K562 (cell line): ENCODE results near the gene BCL11A. TPM values are rescaled to one million over a fixed set of nuclear protein-coding genes. Genes with fewer than 3 reads are reported as not detected.

Experiments
- ATAC-seq: fragments of 200-7000 bp; cut with Tn5 transposase; 3 replicates; pipeline ENCODE4 v1.9.1; 2020; ENCODE audit warnings: moderate library complexity
- BruUV-seq: library from RNA; stranded (reverse); fragments of 400-500 nt; replicated peaks from 2 replicates; lab custom pipeline; 2021; lab: Mats Ljungman, UMichigan
- CTCF ChIA-PET: fragments of 300-600 bp; formaldehyde crosslinking; extraction: SDS; loops from one replicate; lab custom pipeline; 2021; ENCODE audit warnings: low intra/inter-chr PET ratio; lab: Yijun Ruan, JAX
- POLR2A ChIA-PET: fragments of 300-600, 350-650 bp; sonication (Branson Sonifier 250); formaldehyde crosslinking; extraction: SDS; loops from one replicate; lab custom pipeline; 2021; ENCODE audit warnings: antibody characterized with exemption, inconsistent platforms; lab: Yijun Ruan, JAX
- DNase-seq, 4 experiments: peaks; one replicate each; pipeline versions ENCODE4 v3.0.0 to v3.0.0-alpha.2; 2011 to 2018; ENCODE audit warnings: low spot score in 3 of 4, mixed read lengths in 3 of 4; ENCODE audit errors: extremely low read depth in 1 of 4
- FAIRE-seq: peaks from 2 replicates; lab custom pipeline; 2011; peaks lifted over from hg19 to GRCh38; lab: Jason Lieb, UNC
- H2AFZ ChIP-seq: 2 replicates; pipeline ENCODE4 v1.6.0; 2011; ENCODE audit warnings: low read depth, low read length, control low read depth, inconsistent platforms
- H3K27ac ChIP-seq: fragments of 200-600 bp; 3 replicates; pipeline ENCODE4 v1.8.0; 2011; ENCODE audit warnings: low read depth, mild to moderate bottlenecking, control low read depth, inconsistent platforms, low read length, moderate library complexity, mixed read lengths; ENCODE audit errors: extremely low read depth
- H3K27me3 ChIP-seq, 2 experiments: fragments of 300-600 bp in 1 of 2; 2 replicates in 1 of 2; 3 replicates in 1 of 2; pipeline versions ENCODE4 v1.6.0 to v1.8.0; 2011; ENCODE audit warnings: inconsistent platforms in 2 of 2, low read length in 2 of 2, mild to moderate bottlenecking in 1 of 2, mixed read lengths in 1 of 2, moderate library complexity in 1 of 2; ENCODE audit not compliant: control insufficient read depth in 2 of 2, insufficient read depth in 2 of 2
- H3K36me3 ChIP-seq: fragments of 300-600 bp; 3 replicates; pipeline ENCODE4 v1.8.0; 2011; ENCODE audit warnings: mild to moderate bottlenecking, low read length, inconsistent platforms; ENCODE audit not compliant: control insufficient read depth, insufficient read depth
- H3K4me1 ChIP-seq, 2 experiments: fragments of 200-600 bp in 1 of 2; replicated peaks in 1 of 2; 2 replicates in 1 of 2; 3 replicates in 1 of 2; pipeline versions ENCODE4 v1.5.1 to v1.8.0; 2011; ENCODE audit warnings: inconsistent platforms in 2 of 2, low read length in 2 of 2, mild to moderate bottlenecking in 1 of 2, mixed read lengths in 1 of 2, moderate library complexity in 1 of 2; ENCODE audit not compliant: control insufficient read depth in 2 of 2, insufficient read depth in 2 of 2
- H3K4me2 ChIP-seq: 2 replicates; pipeline ENCODE4 v1.6.1; 2011; ENCODE audit warnings: low read length, control low read depth, inconsistent platforms, mixed read lengths; ENCODE audit not compliant: insufficient read depth
- H3K4me3 ChIP-seq: fragments of 200-600 bp; sonication (generic), shearing (Covaris generic); 2 replicates; pipeline ENCODE4 v1.5.1; 2016; ENCODE audit warnings: control low read depth, inconsistent platforms
- H3K79me2 ChIP-seq: fragments of 200-600 bp; 3 replicates; pipeline ENCODE4 v1.8.0; 2011; ENCODE audit warnings: low read length, inconsistent platforms; ENCODE audit not compliant: control insufficient read depth, insufficient read depth
- H3K9ac ChIP-seq, 2 experiments: 2 replicates each; pipeline versions ENCODE4 v1.6.0 to v1.6.1; 2011; ENCODE audit warnings: low read depth in 2 of 2, low read length in 2 of 2, control low read depth in 1 of 2, inconsistent platforms in 1 of 2, mild to moderate bottlenecking in 1 of 2, mixed read lengths in 1 of 2; ENCODE audit not compliant: insufficient read depth in 1 of 2
- H3K9me1 ChIP-seq: one replicate; pipeline ENCODE4 v1.6.0; 2011; ENCODE audit warnings: inconsistent platforms, mild to moderate bottlenecking, low read length, moderate library complexity; ENCODE audit not compliant: control insufficient read depth, insufficient read depth
- H3K9me3 ChIP-seq: replicated peaks from 2 replicates; pipeline ENCODE4 v1.5.1; 2011; ENCODE audit warnings: low read depth, low read length, inconsistent platforms; ENCODE audit not compliant: control insufficient read depth, insufficient read depth
- H4K20me1 ChIP-seq: replicated peaks from 2 replicates; pipeline ENCODE4 v1.6.1; 2011; ENCODE audit warnings: low read length, inconsistent platforms, mixed read lengths; ENCODE audit not compliant: control insufficient read depth, insufficient read depth
- BRD4 ChIP-seq: fragments of 200-600 bp; sonication (generic); IDR thresholded peaks from 2 replicates; pipeline ENCODE4 v1.6.1; 2017; ENCODE audit warnings: inconsistent platforms
- FOXP1 ChIP-seq: sonication (generic); formaldehyde crosslinking; IDR thresholded peaks from 2 replicates; pipeline ENCODE4 v1.8.0; 2022; ENCODE audit warnings: mild to moderate bottlenecking, missing genetic modification reagents
- GATAD2B ChIP-seq: fragments of 450-650 bp; IDR thresholded peaks from 2 replicates; pipeline ENCODE4 v1.6.1; 2017; ENCODE audit warnings: mild to moderate bottlenecking, borderline replicate concordance
- HNRNPLL ChIP-seq: fragments of 200-400 bp; formaldehyde crosslinking; IDR thresholded peaks from 2 replicates; pipeline ENCODE4 v1.6.1; 2017; ENCODE audit warnings: low read length, low read depth, mild to moderate bottlenecking; ENCODE audit not compliant: poor library complexity, severe bottlenecking
- L3MBTL2 ChIP-seq: fragments of 450-650 bp; IDR thresholded peaks from 2 replicates; pipeline ENCODE4 v1.6.1; 2016; ENCODE audit warnings: mild to moderate bottlenecking, moderate library complexity
- THRAP3 ChIP-seq: fragments of 450-650 bp; IDR thresholded peaks from 2 replicates; pipeline ENCODE4 v1.6.1; 2016; ENCODE audit warnings: mild to moderate bottlenecking, inconsistent platforms, borderline replicate concordance
- WGBS: fragments of 100-300 bp; shearing (Covaris generic); methylation state at CpG from one replicate; pipeline ENCODE4 v1.1.6; 2016; ENCODE audit warnings: low coverage, mixed read lengths; ENCODE audit not compliant: insufficient coverage; ENCODE audit errors: missing lambda C conversion rate; 5-methylcytosine and 5-hydroxymethylcytosine counted together
- in situ Hi-C: fragments of 300-500 bp; cut with MboI; formaldehyde crosslinking; loops from 4 replicates; pipeline ENCODE4 v1.15.0; 2018; ENCODE audit warnings: inconsistent platforms, mixed read lengths
- intact Hi-C: fragments of 100-400 bp; cut with micrococcal nuclease; formaldehyde crosslinking; loops from 2 replicates; pipeline ENCODE4 v1.14.2; 2022
- polyA plus RNA-seq, 8 experiments: library from polyadenylated mRNA; depleted of rRNA in 4 of 8; stranded (reverse) in 5 of 8; unstranded in 3 of 8; fragments of >200 nt; fragmentation: Nextera tagmentation in 2 of 8; fragmentation: Illumina TruSeq in 1 of 8; extraction: Ambion mirVana in 2 of 8; extraction: Trizol in 1 of 8; gene quantifications; 2 replicates each; pipeline versions ENCODE4 v1.2.1 to v1.2.3, GENCODE V29; 2011 to 2014; ENCODE audit warnings: inconsistent platforms in 1 of 8, missing spikeins in 1 of 8
- total RNA-seq, 7 experiments: library from RNA; depleted of rRNA in 6 of 7; stranded (reverse); fragments of >200 nt in 6 of 7; fragmentation: Illumina TruSeq in 2 of 7; extraction: Trizol in 2 of 7; gene quantifications; 2 replicates each; pipeline versions ENCODE4 v1.2.1 to v1.2.3, GENCODE V29; 2011 to 2021; ENCODE audit warnings: low replicate concordance in 1 of 7
- TF ChIP-seq, protein P1 (sequence below): fragments of 250-450 bp; sonication (Bioruptor Pico); IDR thresholded peaks from 2 replicates; pipeline ENCODE4 v1.8.0; 2022; ENCODE audit warnings: moderate library complexity, mild to moderate bottlenecking, inconsistent platforms
- TF ChIP-seq, protein P2 (sequence below): fragments of 450-650 bp; formaldehyde crosslinking; IDR thresholded peaks from 2 replicates; pipeline ENCODE4 v1.4.0; 2020; ENCODE audit warnings: mild to moderate bottlenecking, moderate library complexity
- TF ChIP-seq, protein P3 (sequence below): sonication (generic); formaldehyde crosslinking; IDR thresholded peaks from 2 replicates; pipeline ENCODE4 v1.8.1; 2022; ENCODE audit warnings: missing genetic modification reagents
- TF ChIP-seq, protein P4 (sequence below): fragments of 450-650 bp; formaldehyde crosslinking; IDR thresholded peaks from 2 replicates; pipeline ENCODE4 v1.4.0; 2020; ENCODE audit warnings: mild to moderate bottlenecking, moderate library complexity

Gene BCL11A
- total and polyA plus RNA-seq, 9 of the 15 experiments (the other 6 are each of a cell fraction or from before 2014, with no cell fraction given): 0.13 TPM; not detected in 8

DNA sequence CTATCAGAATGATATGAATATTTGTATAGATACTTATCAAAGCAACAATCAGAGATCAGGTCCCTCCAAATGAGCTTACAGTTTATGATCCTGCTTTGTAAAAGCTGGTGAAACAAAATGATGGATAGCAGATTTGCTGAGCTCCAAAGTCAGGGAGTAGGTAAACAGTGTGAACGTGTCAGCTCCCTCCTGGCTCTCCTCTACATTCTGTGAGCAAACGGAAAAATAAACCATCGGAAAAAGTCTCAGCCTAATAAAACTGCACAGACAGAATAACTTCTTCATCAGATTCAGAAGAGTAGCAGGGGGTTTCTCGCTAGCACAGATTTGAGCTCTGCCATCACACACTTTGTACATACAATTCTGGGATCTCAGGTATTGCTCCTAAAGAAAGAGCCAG lies 51.3 kb downstream of the BCL11A start:
- no peaks in the 10 kb centered on the region for H3K9me3 ChIP-seq
- DNase-seq (no peak), ATAC-seq (no peak), FAIRE-seq (no peak)
- H3K9me1 ChIP-seq: no peaks in the 10 kb centered on the region
- no peak overlapping the region for H2AFZ ChIP-seq
- H3K9ac ChIP-seq: no peak overlapping the region
- H3K4me3 ChIP-seq: no peak overlapping the region
- no peak overlapping the region for H3K4me2 ChIP-seq
- in situ Hi-C loops: no loop called here
- TF ChIP-seq, protein P1, sequence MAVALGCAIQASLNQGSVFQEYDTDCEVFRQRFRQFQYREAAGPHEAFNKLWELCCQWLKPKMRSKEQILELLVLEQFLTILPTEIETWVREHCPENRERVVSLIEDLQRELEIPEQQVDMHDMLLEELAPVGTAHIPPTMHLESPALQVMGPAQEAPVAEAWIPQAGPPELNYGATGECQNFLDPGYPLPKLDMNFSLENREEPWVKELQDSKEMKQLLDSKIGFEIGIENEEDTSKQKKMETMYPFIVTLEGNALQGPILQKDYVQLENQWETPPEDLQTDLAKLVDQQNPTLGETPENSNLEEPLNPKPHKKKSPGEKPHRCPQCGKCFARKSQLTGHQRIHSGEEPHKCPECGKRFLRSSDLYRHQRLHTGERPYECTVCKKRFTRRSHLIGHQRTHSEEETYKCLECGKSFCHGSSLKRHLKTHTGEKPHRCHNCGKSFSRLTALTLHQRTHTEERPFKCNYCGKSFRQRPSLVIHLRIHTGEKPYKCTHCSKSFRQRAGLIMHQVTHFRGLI (CRISPR knock-in tag): no peak
- no peak for TF ChIP-seq FOXP1 (CRISPR knock-in tag)
- no peaks in the 10 kb centered on the region for H3K36me3 ChIP-seq
- 0% methylated on average over 4 of the region's 4 CpGs for WGBS
- POLR2A ChIA-PET: interaction anchor here (0.7 kb wide), 1 partner anchor 204 kb away, joined by 3 read pairs; no protein-coding TSS in a partner anchor
- intact Hi-C loops: no loop called here
- no peaks in the 10 kb centered on the region for H4K20me1 ChIP-seq
- CTCF ChIA-PET: no interaction called here
- peaks cover 0 to 25% of the 10 kb centered on the region in 2 experiments; a peak in 3 of 5 replicates for H3K27me3 ChIP-seq
- no peaks in the 10 kb centered on the region for H3K4me1 ChIP-seq
- H3K27ac ChIP-seq: no peak overlapping the region
- BruUV-seq: no TSS peak
- H3K79me2 ChIP-seq: no peaks in the 10 kb centered on the region

DNA sequence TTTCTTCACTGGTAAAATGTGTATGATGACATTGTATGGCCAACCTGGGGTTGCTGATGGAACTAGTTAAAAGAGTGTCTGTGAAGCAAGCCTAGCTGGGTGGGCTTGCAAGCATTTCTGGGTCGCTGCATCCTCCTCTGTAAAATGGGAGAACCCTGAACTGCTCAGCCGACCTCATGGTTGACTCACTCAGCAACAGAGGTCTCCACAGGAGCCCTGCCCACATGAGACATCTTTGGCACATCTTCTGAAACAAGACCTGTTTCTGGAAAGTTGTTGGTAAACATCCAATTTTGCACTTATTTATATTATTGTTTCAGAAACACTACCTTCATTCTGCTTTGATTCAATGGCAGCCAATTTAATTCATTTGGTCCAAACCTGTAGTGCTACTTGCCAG lies 52.6 kb downstream of the BCL11A start:
- Histone ChIP-seq H3K4me1 (no peaks in the 10 kb centered on the region), H3K4me2 (no peak overlapping the region), H3K9me3 (no peaks in the 10 kb centered on the region), H3K79me2 (no peaks in the 10 kb centered on the region), H3K27me3 (peaks cover 0 to 32% of the 10 kb centered on the region in 2 experiments; a peak in 3 of 5 replicates), H3K36me3 (no peaks in the 10 kb centered on the region), H2AFZ (no peak overlapping the region), H3K9me1 (no peaks in the 10 kb centered on the region), H3K27ac (no peak overlapping the region), H3K4me3 (no peak overlapping the region), H4K20me1 (0 out of 2 replicates have a peak, but pooled peaks cover 4% of the 10 kb centered on the region), H3K9ac (no peak overlapping the region)
- in situ Hi-C loops (no loop called here), intact Hi-C loops (no loop called here)
- no peak for DNase-seq
- FAIRE-seq: no peak
- no peak for ATAC-seq
- BruUV-seq: no TSS peak
- POLR2A ChIA-PET: no interaction called here
- CTCF ChIA-PET: no interaction called here
- 0% methylated on average over 2 of the region's 2 CpGs for WGBS
- TF ChIP-seq, protein P2, sequence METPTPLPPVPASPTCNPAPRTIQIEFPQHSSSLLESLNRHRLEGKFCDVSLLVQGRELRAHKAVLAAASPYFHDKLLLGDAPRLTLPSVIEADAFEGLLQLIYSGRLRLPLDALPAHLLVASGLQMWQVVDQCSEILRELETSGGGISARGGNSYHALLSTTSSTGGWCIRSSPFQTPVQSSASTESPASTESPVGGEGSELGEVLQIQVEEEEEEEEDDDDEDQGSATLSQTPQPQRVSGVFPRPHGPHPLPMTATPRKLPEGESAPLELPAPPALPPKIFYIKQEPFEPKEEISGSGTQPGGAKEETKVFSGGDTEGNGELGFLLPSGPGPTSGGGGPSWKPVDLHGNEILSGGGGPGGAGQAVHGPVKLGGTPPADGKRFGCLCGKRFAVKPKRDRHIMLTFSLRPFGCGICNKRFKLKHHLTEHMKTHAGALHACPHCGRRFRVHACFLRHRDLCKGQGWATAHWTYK: no peak
- TF ChIP-seq, protein P3, sequence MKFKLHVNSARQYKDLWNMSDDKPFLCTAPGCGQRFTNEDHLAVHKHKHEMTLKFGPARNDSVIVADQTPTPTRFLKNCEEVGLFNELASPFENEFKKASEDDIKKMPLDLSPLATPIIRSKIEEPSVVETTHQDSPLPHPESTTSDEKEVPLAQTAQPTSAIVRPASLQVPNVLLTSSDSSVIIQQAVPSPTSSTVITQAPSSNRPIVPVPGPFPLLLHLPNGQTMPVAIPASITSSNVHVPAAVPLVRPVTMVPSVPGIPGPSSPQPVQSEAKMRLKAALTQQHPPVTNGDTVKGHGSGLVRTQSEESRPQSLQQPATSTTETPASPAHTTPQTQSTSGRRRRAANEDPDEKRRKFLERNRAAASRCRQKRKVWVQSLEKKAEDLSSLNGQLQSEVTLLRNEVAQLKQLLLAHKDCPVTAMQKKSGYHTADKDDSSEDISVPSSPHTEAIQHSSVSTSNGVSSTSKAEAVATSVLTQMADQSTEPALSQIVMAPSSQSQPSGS (CRISPR knock-in tag): no peak
- TF ChIP-seq GATAD2B (no peak), L3MBTL2 (no peak), THRAP3 (no peak), HNRNPLL (no peak), BRD4 (no peak)
- TF ChIP-seq, protein P4, sequence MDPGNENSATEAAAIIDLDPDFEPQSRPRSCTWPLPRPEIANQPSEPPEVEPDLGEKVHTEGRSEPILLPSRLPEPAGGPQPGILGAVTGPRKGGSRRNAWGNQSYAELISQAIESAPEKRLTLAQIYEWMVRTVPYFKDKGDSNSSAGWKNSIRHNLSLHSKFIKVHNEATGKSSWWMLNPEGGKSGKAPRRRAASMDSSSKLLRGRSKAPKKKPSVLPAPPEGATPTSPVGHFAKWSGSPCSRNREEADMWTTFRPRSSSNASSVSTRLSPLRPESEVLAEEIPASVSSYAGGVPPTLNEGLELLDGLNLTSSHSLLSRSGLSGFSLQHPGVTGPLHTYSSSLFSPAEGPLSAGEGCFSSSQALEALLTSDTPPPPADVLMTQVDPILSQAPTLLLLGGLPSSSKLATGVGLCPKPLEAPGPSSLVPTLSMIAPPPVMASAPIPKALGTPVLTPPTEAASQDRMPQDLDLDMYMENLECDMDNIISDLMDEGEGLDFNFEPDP: no peak
